HepG2 (cell line): ENCODE data around the gene ZNF316. TPM values are rescaled to one million over a fixed set of nuclear protein-coding genes. Genes with fewer than 3 reads are reported as not detected.
A peak's percentile ranks its signal among the peaks of the same experiment; 100 is the strongest.

ENCODE experiments used
- ATAC-seq: fragments of 200-7000 bp; cut with Tn5 transposase; 3 replicates; pipeline ENCODE4 v1.9.1; 2020; ENCODE audit warnings: mild to moderate bottlenecking, moderate library complexity
- BruUV-seq: library from RNA; stranded (reverse); fragments of 400-500 nt; replicated peaks from 2 replicates; lab custom pipeline; 2021; lab: Mats Ljungman, UMichigan
- CTCF ChIA-PET: fragments of 300-600 bp; formaldehyde crosslinking; extraction: SDS; loops from one replicate; lab custom pipeline; 2021; ENCODE audit warnings: low total read pairs, inconsistent platforms, low intra/inter-chr PET ratio; lab: Yijun Ruan, JAX
- POLR2A ChIA-PET: fragments of 350-600 bp; sonication (Branson Sonifier 250); formaldehyde crosslinking; loops from one replicate; lab custom pipeline; 2020; ENCODE audit warnings: antibody characterized with exemption, inconsistent platforms; lab: Yijun Ruan, JAX
- DNase-seq: peaks from one replicate; pipeline ENCODE4 v3.0.0-alpha.2; 2015; ENCODE audit warnings: low spot score
- FAIRE-seq: peaks from 3 replicates; lab custom pipeline; 2011; peaks lifted over from hg19 to GRCh38; lab: Jason Lieb, UNC
- H2AFZ ChIP-seq: one replicate; pipeline ENCODE4 v1.6.1; 2011; ENCODE audit warnings: low read length, inconsistent platforms
- H3K27ac ChIP-seq: fragments of 300-600 bp; 3 replicates; pipeline ENCODE4 v1.8.0; 2011; ENCODE audit warnings: mixed run types, mild to moderate bottlenecking, mixed read lengths, low read length, inconsistent platforms; ENCODE audit not compliant: insufficient read depth; ENCODE audit errors: extremely low read length
- H3K27me3 ChIP-seq, 2 experiments: fragments of 200-600 bp in 1 of 2; 2 replicates in 1 of 2; 3 replicates in 1 of 2; pipeline versions ENCODE4 v1.6.0 to v1.8.0; 2011; ENCODE audit warnings: low read length in 2 of 2, mild to moderate bottlenecking in 2 of 2, moderate library complexity in 2 of 2, inconsistent platforms in 1 of 2; ENCODE audit not compliant: insufficient read depth in 2 of 2, control insufficient read depth in 1 of 2
- H3K36me3 ChIP-seq, 2 experiments: fragments of 200-600 bp in 1 of 2; replicated peaks in 1 of 2; 2 replicates in 1 of 2; 3 replicates in 1 of 2; pipeline versions ENCODE4 v1.5.1 to v1.8.0; 2011; ENCODE audit warnings: low read length in 2 of 2, inconsistent platforms in 1 of 2; ENCODE audit not compliant: insufficient read depth in 2 of 2, control insufficient read depth in 1 of 2
- H3K4me1 ChIP-seq: 2 replicates; pipeline ENCODE4 v1.5.1; 2012; ENCODE audit warnings: low read length, inconsistent platforms; ENCODE audit not compliant: insufficient read depth
- H3K4me2 ChIP-seq: 2 replicates; pipeline ENCODE4 v1.6.0; 2011; ENCODE audit warnings: low read depth, low read length, inconsistent platforms
- H3K4me3 ChIP-seq, 3 experiments: fragments of 200-600 bp in 1 of 3; sonication (generic), shearing (Covaris generic) in 1 of 3; replicated peaks in 1 of 3; 2 replicates each; pipeline ENCODE4 v1.5.1; 2011 to 2016; ENCODE audit warnings: low read length in 3 of 3, inconsistent platforms in 2 of 3, low read depth in 2 of 3, mild to moderate bottlenecking in 2 of 3, control low read depth in 1 of 3, mixed read lengths in 1 of 3; ENCODE audit not compliant: insufficient read depth in 1 of 3
- H3K79me2 ChIP-seq: one replicate; pipeline ENCODE4 v1.6.1; 2011; ENCODE audit warnings: low read length, inconsistent platforms; ENCODE audit not compliant: insufficient read depth
- H3K9ac ChIP-seq: 2 replicates; pipeline ENCODE4 v1.6.0; 2011; ENCODE audit warnings: mild to moderate bottlenecking, low read depth, low read length, inconsistent platforms; ENCODE audit not compliant: insufficient read depth
- H3K9me3 ChIP-seq: 2 replicates; pipeline ENCODE4 v1.5.1; 2012; ENCODE audit warnings: mild to moderate bottlenecking, low read length
- H4K20me1 ChIP-seq: 2 replicates; pipeline ENCODE4 v1.6.0; 2011; ENCODE audit warnings: inconsistent platforms, mild to moderate bottlenecking, low read length, moderate library complexity; ENCODE audit not compliant: insufficient read depth
- ARID3A ChIP-seq: IDR thresholded peaks from 2 replicates; pipeline ENCODE4 v1.6.1; 2012; ENCODE audit warnings: low read depth, low read length, improper control_type of control experiment
- E2F2 ChIP-seq: sonication (generic); formaldehyde crosslinking; IDR thresholded peaks from 2 replicates; pipeline ENCODE4 v1.4.0; 2020; ENCODE audit warnings: missing genetic modification reagents, borderline replicate concordance
- MED1 ChIP-seq: sonication (generic); formaldehyde crosslinking; IDR thresholded peaks from 2 replicates; pipeline ENCODE4 v1.4.0; 2020; ENCODE audit warnings: missing genetic modification reagents
- MYC ChIP-seq: sonication (generic); formaldehyde crosslinking; IDR thresholded peaks from 2 replicates; pipeline ENCODE4 v1.9.0; 2021; ENCODE audit warnings: missing genetic modification reagents, borderline replicate concordance
- MYNN ChIP-seq: sonication (generic); formaldehyde crosslinking; IDR thresholded peaks from 2 replicates; pipeline ENCODE4 v1.4.0; 2020; ENCODE audit warnings: mild to moderate bottlenecking, low read depth, missing genetic modification reagents
- PPARG ChIP-seq: conservative IDR thresholded peaks from 2 replicates; pipeline ENCODE4 v1.6.1; 2016; ENCODE audit warnings: missing biosample characterization, missing genetic modification reagents
- PRMT3 ChIP-seq: sonication (generic); formaldehyde crosslinking; IDR thresholded peaks from 2 replicates; pipeline ENCODE4 v1.8.1; 2022; ENCODE audit warnings: low read depth, mild to moderate bottlenecking, moderate library complexity, missing genetic modification reagents, borderline replicate concordance
- RXRB ChIP-seq: IDR thresholded peaks from 2 replicates; pipeline ENCODE4 v1.6.1; 2016; ENCODE audit warnings: borderline replicate concordance, missing genetic modification reagents, missing compliant biosample characterization
- SALL1 ChIP-seq: sonication (generic); formaldehyde crosslinking; IDR thresholded peaks from 2 replicates; pipeline ENCODE4 v1.8.0; 2022; ENCODE audit warnings: mild to moderate bottlenecking, missing genetic modification reagents
- ZFP1 ChIP-seq: IDR thresholded peaks from 2 replicates; pipeline ENCODE4 v1.6.1; 2016
- ZNF136 ChIP-seq: sonication (generic); formaldehyde crosslinking; IDR thresholded peaks from 2 replicates; pipeline ENCODE4 v1.8.1; 2022; ENCODE audit warnings: low read depth, mild to moderate bottlenecking, moderate library complexity, missing genetic modification reagents
- ZNF496 ChIP-seq: sonication (generic); formaldehyde crosslinking; IDR thresholded peaks from 2 replicates; pipeline ENCODE4 v1.8.1; 2023; ENCODE audit warnings: mild to moderate bottlenecking, moderate library complexity, missing genetic modification reagents; ENCODE audit not compliant: insufficient replicate concordance
- ZNF552 ChIP-seq: sonication (generic); formaldehyde crosslinking; IDR thresholded peaks from 2 replicates; pipeline ENCODE4 v1.9.0; 2022; ENCODE audit warnings: missing genetic modification reagents, mild to moderate bottlenecking, borderline replicate concordance
- ZNF574 ChIP-seq: sonication (generic); formaldehyde crosslinking; IDR thresholded peaks from 2 replicates; pipeline ENCODE4 v1.4.0; 2020; ENCODE audit warnings: missing genetic modification reagents
- ZNF580 ChIP-seq: IDR thresholded peaks from 2 replicates; pipeline ENCODE4 v1.6.1; 2016; ENCODE audit warnings: low read depth, borderline replicate concordance
- ZNF724P ChIP-seq: sonication (generic); formaldehyde crosslinking; IDR thresholded peaks from 2 replicates; pipeline ENCODE4 v1.8.0; 2022; ENCODE audit warnings: missing genetic modification reagents, borderline replicate concordance
- WGBS: methylation state at CpG from one replicate; pipeline ENCODE4 v1.1.6; 2017; ENCODE audit warnings: low lambda C conversion rate; 5-methylcytosine and 5-hydroxymethylcytosine counted together
- in situ Hi-C: cut with HindIII; loops from 2 replicates; pipeline ENCODE4 v1.10.0; 2017; ENCODE audit warnings: low pct_unique_long_range_greater_than_20kb; ENCODE audit not compliant: extremely low pct_ligation_motif_present
- intact Hi-C: fragments of 100-400 bp; cut with micrococcal nuclease; formaldehyde crosslinking; loops from one replicate; pipeline ENCODE4 v1.10.0; 2022; ENCODE audit not compliant: unreplicated experiment
- polyA plus RNA-seq, 8 experiments: library from polyadenylated mRNA; depleted of rRNA in 3 of 8; stranded (reverse) in 7 of 8; unstranded in 1 of 8; fragments of >200 nt; fragmentation: Illumina TruSeq in 4 of 8; extraction: Trizol in 4 of 8; gene quantifications; 2 replicates each; pipeline versions ENCODE4 v1.2.1 to v1.2.3, GENCODE V29; 2011 to 2016; ENCODE audit warnings: low read depth in 4 of 8, missing spikeins in 1 of 8, mixed read lengths in 1 of 8; ENCODE audit not compliant: insufficient read depth in 1 of 8
- total RNA-seq, 5 experiments: library from RNA; depleted of rRNA; stranded (reverse); fragments of >200 nt; fragmentation: Illumina TruSeq; extraction: Trizol; gene quantifications; 2 replicates each; pipeline ENCODE4 v1.2.3, GENCODE V29; 2016; ENCODE audit warnings: low read depth in 1 of 5

The ZNF316 gene
- total and polyA plus RNA-seq, 2 of the 13 experiments (the other 11 are each of a cell fraction or from before 2014, with no cell fraction given): 4.3 to 9.9 TPM

GRCh38 chr7:6636741-6637543 is at the start of gene ZNF316 (continued):
- TF ChIP-seq ZNF552 (CRISPR knock-in tag): no peak
- TF ChIP-seq ZFP1 (CRISPR knock-in tag): no peak
- 0 out of 2 replicates have a peak, but pooled peaks have one; percentile 34 for TF ChIP-seq ZNF724P (CRISPR knock-in tag)
- TF ChIP-seq ZNF580 (CRISPR knock-in tag): no peak
- TF ChIP-seq, all 625 proteins: peak for 74

GRCh38 chr7:6588566-6588965 is 48.6 kb upstream of the ZNF316 start:
- Histone ChIP-seq H3K4me3 (peak overlapping the region in 1 of 3 experiments; percentile 97; a peak in 1 of 6 replicates), H3K4me2 (peak overlapping the region; percentile 66), H3K9ac (peak overlapping the region; percentile 43), H3K27me3 (no peaks in the 10 kb centered on the region), H3K4me1 (peaks cover 33% of the 10 kb centered on the region), H4K20me1 (no peaks in the 10 kb centered on the region), H3K9me3 (no peaks in the 10 kb centered on the region), H3K27ac (peak overlapping the region; percentile 71), H3K36me3 (peaks cover 12 to 34% of the 10 kb centered on the region in 2 experiments), H2AFZ (no peak overlapping the region), H3K79me2 (peaks cover 11% of the 10 kb centered on the region)
- no peak for FAIRE-seq
- ChIA-PET POLR2A (interaction anchor here (1.3 to 5.1 kb wide), 2 partner anchors 12 to 17 kb away, joined by 3 to 105 read pairs; partner anchors contain the start of gene ZDHHC4), CTCF (no interaction called here)
- intact Hi-C loops: no loop called here
- DNase-seq: peak; percentile 51
- no TSS peak for BruUV-seq
- ATAC-seq: peak; percentile 49
- 11% methylated on average over 6 of the region's 9 CpGs for WGBS
- in situ Hi-C loops: no loop called here
- TF ChIP-seq PRMT3 (CRISPR knock-in tag) (no peak), MYNN (no peak), SALL1 (CRISPR knock-in tag) (peak; percentile 67; the same call in 1 of the 2 replicates), ARID3A (no peak), PPARG (0 out of 2 replicates have a peak, but pooled peaks have one; percentile 14), ZNF136 (no peak), RXRB (peak; percentile 39; the same call in 1 of the 2 replicates), ZNF574 (CRISPR knock-in tag) (peak; percentile 56), E2F2 (no peak), MED1 (CRISPR knock-in tag) (peak; percentile 62), ZNF496 (CRISPR knock-in tag) (no peak), MYC (no peak)
